Effector memory CD8-positive, alpha-beta T cell (primary cell): Measurements from ENCODE around the gene HSH2D.
A peak's percentile ranks its signal among the peaks of the same experiment; 100 is the strongest.
"Not testable (repeated sequence)": the region's sequence is repeated elsewhere in the genome, so short reads cannot be mapped to it uniquely, and the experiment has no call there.

Source experiments
- ATAC-seq: fragments of 150-1000 bp; cut with Tn5 transposase; replicated peaks from 2 replicates; pipeline ENCODE4 v1.10.0; 2021; ENCODE audit warnings: mild to moderate bottlenecking, moderate library complexity
- DNase-seq, 3 experiments: peaks; one replicate each; pipeline ENCODE4 v3.0.0; 2021
- H3K27ac Mint-ChIP-seq, 2 donors: one replicate each; pipeline ENCODE4 v1.8.0; 2022; ENCODE audit warnings: mild to moderate bottlenecking in 2 of 2, mixed read lengths in 2 of 2, moderate library complexity in 2 of 2
- H3K27me3 Mint-ChIP-seq, 2 donors: one replicate each; pipeline ENCODE4 v1.8.0; 2022; ENCODE audit warnings: mixed read lengths in 2 of 2
- H3K36me3 Mint-ChIP-seq: one replicate; pipeline ENCODE4 v1.8.0; 2022; ENCODE audit warnings: mild to moderate bottlenecking, moderate library complexity, mixed read lengths; ENCODE audit not compliant: insufficient read depth
- H3K4me1 Mint-ChIP-seq, 2 donors: one replicate each; pipeline ENCODE4 v1.8.0; 2022; ENCODE audit warnings: low read depth in 2 of 2, mixed read lengths in 2 of 2
- H3K4me3 Mint-ChIP-seq, 2 donors: one replicate each; pipeline ENCODE4 v1.8.0; 2022; ENCODE audit warnings: mild to moderate bottlenecking in 2 of 2, mixed read lengths in 2 of 2, moderate library complexity in 2 of 2
- H3K9me3 Mint-ChIP-seq, 2 donors: one replicate each; pipeline ENCODE4 v1.8.0; 2022; ENCODE audit warnings: mixed read lengths in 2 of 2

The HSH2D gene

GRCh38 chr19:16111909-16112752 lies 31.4 kb upstream of the HSH2D start:
- H3K4me1 Mint-ChIP-seq, result peaks cover 30 to 31% of the 10 kb centered on the region in 2 donors
- ATAC-seq (no peak), DNase-seq (no peak)
- H3K27ac Mint-ChIP-seq, result peak overlapping the region; percentile 97 to 99
- peaks cover 28% of the 10 kb centered on the region for H3K36me3 Mint-ChIP-seq
- H3K9me3 Mint-ChIP-seq, result no peaks in the 10 kb centered on the region
- H3K4me3 Mint-ChIP-seq, result peak overlapping the region; percentile 89 to 97
- no peaks in the 10 kb centered on the region for H3K27me3 Mint-ChIP-seq

GRCh38 chr19:16112778-16113177 lies 30.7 kb upstream of the HSH2D start:
- Mint-ChIP-seq H3K4me3 (peak overlapping the region; percentile 89 to 97), H3K27me3 (no peaks in the 10 kb centered on the region), H3K9me3 (no peaks in the 10 kb centered on the region), H3K27ac (peak overlapping the region; percentile 97 to 99), H3K36me3 (peaks cover 29% of the 10 kb centered on the region), H3K4me1 (peaks cover 36 to 37% of the 10 kb centered on the region in 2 donors)
- ATAC-seq (no peak), DNase-seq (no peak)

DNA sequence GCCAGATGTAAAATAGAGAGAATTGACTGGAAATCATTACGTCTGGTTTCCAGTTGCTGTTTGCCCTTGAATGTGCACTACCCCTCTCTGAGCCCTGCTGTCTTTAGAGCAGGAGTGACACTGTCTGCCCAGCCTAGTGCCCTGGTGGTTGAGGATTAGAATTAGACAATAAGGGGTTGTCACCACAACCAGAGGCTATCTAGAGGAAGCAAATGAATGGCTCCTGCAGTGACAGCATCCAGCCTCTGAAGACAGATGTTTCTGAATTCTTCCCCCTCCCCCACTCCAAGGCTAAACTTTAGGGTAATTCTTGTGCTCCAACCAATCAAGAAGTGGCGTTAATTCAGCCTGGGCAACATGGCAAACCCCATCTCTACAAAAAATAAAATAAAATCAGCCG lies 29.8 kb upstream of the HSH2D start:
- Mint-ChIP-seq H3K27me3 (no peaks in the 10 kb centered on the region), H3K27ac (peak overlapping the region; percentile 28 to 41), H3K9me3 (no peaks in the 10 kb centered on the region), H3K36me3 (peaks cover 34% of the 10 kb centered on the region), H3K4me3 (peak overlapping the region; percentile 38 to 41), H3K4me1 (peaks cover 46 to 47% of the 10 kb centered on the region in 2 donors)
- DNase-seq (no peak), ATAC-seq (no peak)

DNA sequence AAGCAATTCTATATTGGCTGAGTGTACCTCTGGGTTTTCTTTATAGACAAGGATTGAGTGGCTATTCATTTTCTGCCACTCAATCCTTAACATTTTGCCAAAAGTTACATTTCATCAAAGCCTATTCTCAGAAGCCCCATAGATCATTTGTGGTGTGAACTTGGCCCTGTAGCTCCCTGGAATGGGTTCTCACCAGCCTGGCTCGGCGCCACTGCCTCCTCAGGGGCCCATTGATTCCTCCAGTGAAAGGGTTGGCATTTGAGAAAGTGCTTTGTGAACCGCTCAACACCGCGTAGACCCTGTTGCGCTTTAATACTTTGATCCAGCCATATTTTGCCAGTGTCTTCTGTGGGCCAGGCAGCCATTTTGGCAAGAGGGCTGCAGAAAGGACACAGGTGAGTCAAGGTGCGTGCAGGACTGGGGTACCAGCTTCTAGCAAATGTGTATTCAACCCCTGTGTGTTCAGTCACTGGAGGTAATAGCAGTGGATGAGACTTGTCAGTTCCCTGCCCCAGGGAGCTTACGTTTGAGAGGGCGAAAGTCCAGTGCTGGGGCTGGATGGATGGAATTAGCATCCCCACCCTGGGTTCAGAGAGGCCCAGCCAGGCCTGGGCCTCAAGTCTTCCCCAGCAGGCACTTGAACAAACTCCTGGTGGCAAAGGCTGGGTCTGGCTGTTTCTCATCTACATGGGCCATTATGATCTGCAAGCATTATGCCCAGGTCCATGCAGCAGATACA lies 28.0 kb upstream of the HSH2D start:
- H3K36me3 Mint-ChIP-seq, result peaks cover 50% of the 10 kb centered on the region
- peaks cover 55 to 59% of the 10 kb centered on the region in 2 donors for H3K4me1 Mint-ChIP-seq
- DNase-seq (no peak), ATAC-seq (no peak)
- no peak overlapping the region for H3K27ac Mint-ChIP-seq
- H3K9me3 Mint-ChIP-seq, result no peaks in the 10 kb centered on the region
- peak overlapping the region; percentile 2 to 39 for H3K4me3 Mint-ChIP-seq
- H3K27me3 Mint-ChIP-seq, result no peaks in the 10 kb centered on the region

- H3K27ac Mint-ChIP-seq, result peak overlapping the region in 1 of 2 donors; percentile 94
- ATAC-seq (no peak), DNase-seq (no peak)
- H3K36me3 Mint-ChIP-seq, result peaks cover 51% of the 10 kb centered on the region
- peak overlapping the region; percentile 2 to 39 for H3K4me3 Mint-ChIP-seq
- H3K27me3 Mint-ChIP-seq, result no peaks in the 10 kb centered on the region
- H3K4me1 Mint-ChIP-seq, result peaks cover 55 to 59% of the 10 kb centered on the region in 2 donors
- H3K9me3 Mint-ChIP-seq, result no peaks in the 10 kb centered on the region
Measured at GRCh38 chr19:16116067-16116466, 27.4 kb upstream of the HSH2D start.

- H3K27me3 Mint-ChIP-seq, result no peaks in the 10 kb centered on the region
- peaks cover 48% of the 10 kb centered on the region in 2 donors for H3K4me1 Mint-ChIP-seq
- H3K9me3 Mint-ChIP-seq, result no peaks in the 10 kb centered on the region
- peaks cover 53% of the 10 kb centered on the region for H3K36me3 Mint-ChIP-seq
- peak overlapping the region; percentile 75 to 77 for H3K4me3 Mint-ChIP-seq
- ATAC-seq (no peak), DNase-seq (no peak)
- peak overlapping the region; percentile 94 to 96 for H3K27ac Mint-ChIP-seq
Measured at GRCh38 chr19:16117594-16118033, 25.9 kb upstream of the HSH2D start.

DNA sequence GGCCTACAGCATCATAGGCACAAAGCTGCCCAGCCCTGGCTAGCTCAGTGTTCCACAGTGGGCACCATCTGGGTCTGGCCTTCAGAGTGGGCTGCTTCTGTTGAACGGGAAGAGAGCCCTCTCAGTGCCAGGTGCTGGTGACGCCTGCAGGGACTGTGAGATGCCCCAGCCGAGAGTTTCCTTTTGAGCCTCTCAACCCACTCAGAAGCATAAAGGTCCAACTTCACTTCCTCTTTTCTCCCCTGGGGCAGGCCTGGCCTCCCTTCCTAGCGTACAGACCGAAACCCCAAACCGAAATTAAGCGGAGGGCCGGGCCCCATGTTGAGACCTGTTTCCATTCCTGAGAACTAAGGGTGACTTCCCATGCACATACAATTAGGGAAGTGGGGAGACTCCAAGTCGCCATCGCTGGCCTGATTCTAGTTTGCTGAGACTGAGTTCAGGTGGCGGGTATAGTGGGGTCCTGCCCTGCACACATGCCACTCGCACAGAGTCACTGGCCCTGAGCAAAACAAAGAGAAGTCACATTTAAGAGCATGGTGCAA lies 24.9 kb upstream of the HSH2D start:
- DNase-seq (no peak), ATAC-seq (peak; percentile 52)
- H3K4me1 Mint-ChIP-seq, result peaks cover 43 to 45% of the 10 kb centered on the region in 2 donors
- H3K9me3 Mint-ChIP-seq, result no peaks in the 10 kb centered on the region
- H3K36me3 Mint-ChIP-seq, result peaks cover 61% of the 10 kb centered on the region
- H3K27me3 Mint-ChIP-seq, result no peaks in the 10 kb centered on the region
- H3K4me3 Mint-ChIP-seq, result peak overlapping the region; percentile 75 to 77
- peak overlapping the region; percentile 94 to 96 for H3K27ac Mint-ChIP-seq

GRCh38 chr19:16119075-16119857 lies 24.2 kb upstream of the HSH2D start:
- ATAC-seq, result peak; percentile 83
- DNase-seq, H3K27me3 Mint-ChIP-seq, H3K9me3 Mint-ChIP-seq: not testable (repeated sequence)
- peak overlapping the region; percentile 94 to 96 for H3K27ac Mint-ChIP-seq
- peaks cover 40 to 41% of the 10 kb centered on the region in 2 donors for H3K4me1 Mint-ChIP-seq
- H3K36me3 Mint-ChIP-seq, result peaks cover 65% of the 10 kb centered on the region
- H3K4me3 Mint-ChIP-seq, result peak overlapping the region; percentile 75 to 77

DNA sequence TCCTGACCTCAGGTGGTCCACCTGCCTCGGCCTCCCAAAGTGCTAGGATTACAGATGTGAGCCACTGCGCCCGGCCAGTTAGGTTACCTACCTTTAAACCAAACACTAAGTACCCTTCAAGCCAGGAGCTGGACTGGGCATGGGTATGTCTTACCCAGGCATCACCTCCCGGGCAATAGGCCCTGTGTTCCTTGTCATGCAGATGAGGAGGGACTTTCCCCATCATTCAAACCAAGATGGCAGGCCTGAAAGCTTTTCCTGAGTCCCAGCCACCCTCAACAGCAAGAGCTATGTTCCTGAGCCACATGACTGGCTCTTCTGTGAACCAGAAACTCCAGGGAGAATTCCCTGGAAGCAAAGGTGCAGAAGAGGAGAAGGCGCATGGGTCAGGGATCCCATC lies 22.3 kb upstream of the HSH2D start:
- H3K4me3 Mint-ChIP-seq, result no peak overlapping the region
- peaks cover 31 to 33% of the 10 kb centered on the region in 2 donors for H3K4me1 Mint-ChIP-seq
- no peak for ATAC-seq
- H3K27ac Mint-ChIP-seq, result no peak overlapping the region
- no peak for DNase-seq
- H3K36me3 Mint-ChIP-seq, result peaks cover 72% of the 10 kb centered on the region
- no peaks in the 10 kb centered on the region for H3K27me3 Mint-ChIP-seq
- no peaks in the 10 kb centered on the region for H3K9me3 Mint-ChIP-seq

GRCh38 chr19:16121967-16122366 lies 21.5 kb upstream of the HSH2D start:
- no peak overlapping the region for H3K27ac Mint-ChIP-seq
- peaks cover 79% of the 10 kb centered on the region for H3K36me3 Mint-ChIP-seq
- H3K4me1 Mint-ChIP-seq, result peaks cover 27 to 32% of the 10 kb centered on the region in 2 donors
- ATAC-seq, result no peak
- no peak for DNase-seq
- no peaks in the 10 kb centered on the region for H3K9me3 Mint-ChIP-seq
- no peaks in the 10 kb centered on the region for H3K27me3 Mint-ChIP-seq
- H3K4me3 Mint-ChIP-seq, result no peak overlapping the region

GRCh38 chr19:16124953-16125352 lies 18.5 kb upstream of the HSH2D start:
- ATAC-seq (no peak), DNase-seq (no peak)
- H3K36me3 Mint-ChIP-seq, result peaks cover 86% of the 10 kb centered on the region
- H3K4me1 Mint-ChIP-seq, result peaks cover 0 to 3% of the 10 kb centered on the region in 2 donors
- H3K9me3 Mint-ChIP-seq, result no peaks in the 10 kb centered on the region
- H3K4me3 Mint-ChIP-seq, result no peak overlapping the region
- peak overlapping the region; percentile 67 to 76 for H3K27ac Mint-ChIP-seq
- H3K27me3 Mint-ChIP-seq, result no peaks in the 10 kb centered on the region

- ATAC-seq (no peak), DNase-seq (no peak)
- Mint-ChIP-seq H3K4me1 (peaks cover 0 to 2% of the 10 kb centered on the region in 2 donors), H3K9me3 (no peaks in the 10 kb centered on the region), H3K36me3 (peaks cover 86% of the 10 kb centered on the region), H3K27ac (peak overlapping the region; percentile 25 to 76), H3K4me3 (no peak overlapping the region), H3K27me3 (no peaks in the 10 kb centered on the region)
Measured at GRCh38 chr19:16125737-16126495, 17.6 kb upstream of the HSH2D start.
